Fibroblast of the aortic adventitia (primary cell): ENCODE data around the gene CSF3. TPM values are rescaled to one million over a fixed set of nuclear protein-coding genes. Genes with fewer than 3 reads are reported as not detected.

Source experiments
- DNase-seq: peaks from one replicate; pipeline ENCODE4 v3.0.0-alpha.2; 2010; ENCODE audit warnings: low read depth
- H3K4me3 ChIP-seq: 2 replicates; pipeline ENCODE4 v1.5.1; 2011; ENCODE audit warnings: low read depth, mild to moderate bottlenecking, control low read depth, low read length, moderate library complexity
- CTCF ChIP-seq: IDR thresholded peaks from 2 replicates; pipeline ENCODE4 v1.5.1; 2011; ENCODE audit warnings: mild to moderate bottlenecking, low read length, control low read depth, inconsistent platforms; ENCODE audit not compliant: insufficient read depth
- total RNA-seq: library from RNA; depleted of rRNA; stranded (reverse); fragments of >200 nt; gene quantifications from 2 replicates; pipeline ENCODE4 v1.2.3, GENCODE V29; 2012; ENCODE audit warnings: low replicate concordance

Gene CSF3, protein sequence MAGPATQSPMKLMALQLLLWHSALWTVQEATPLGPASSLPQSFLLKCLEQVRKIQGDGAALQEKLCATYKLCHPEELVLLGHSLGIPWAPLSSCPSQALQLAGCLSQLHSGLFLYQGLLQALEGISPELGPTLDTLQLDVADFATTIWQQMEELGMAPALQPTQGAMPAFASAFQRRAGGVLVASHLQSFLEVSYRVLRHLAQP
- 0.25 TPM in 1 of 2 replicates, not detected in the other for total RNA-seq

DNA sequence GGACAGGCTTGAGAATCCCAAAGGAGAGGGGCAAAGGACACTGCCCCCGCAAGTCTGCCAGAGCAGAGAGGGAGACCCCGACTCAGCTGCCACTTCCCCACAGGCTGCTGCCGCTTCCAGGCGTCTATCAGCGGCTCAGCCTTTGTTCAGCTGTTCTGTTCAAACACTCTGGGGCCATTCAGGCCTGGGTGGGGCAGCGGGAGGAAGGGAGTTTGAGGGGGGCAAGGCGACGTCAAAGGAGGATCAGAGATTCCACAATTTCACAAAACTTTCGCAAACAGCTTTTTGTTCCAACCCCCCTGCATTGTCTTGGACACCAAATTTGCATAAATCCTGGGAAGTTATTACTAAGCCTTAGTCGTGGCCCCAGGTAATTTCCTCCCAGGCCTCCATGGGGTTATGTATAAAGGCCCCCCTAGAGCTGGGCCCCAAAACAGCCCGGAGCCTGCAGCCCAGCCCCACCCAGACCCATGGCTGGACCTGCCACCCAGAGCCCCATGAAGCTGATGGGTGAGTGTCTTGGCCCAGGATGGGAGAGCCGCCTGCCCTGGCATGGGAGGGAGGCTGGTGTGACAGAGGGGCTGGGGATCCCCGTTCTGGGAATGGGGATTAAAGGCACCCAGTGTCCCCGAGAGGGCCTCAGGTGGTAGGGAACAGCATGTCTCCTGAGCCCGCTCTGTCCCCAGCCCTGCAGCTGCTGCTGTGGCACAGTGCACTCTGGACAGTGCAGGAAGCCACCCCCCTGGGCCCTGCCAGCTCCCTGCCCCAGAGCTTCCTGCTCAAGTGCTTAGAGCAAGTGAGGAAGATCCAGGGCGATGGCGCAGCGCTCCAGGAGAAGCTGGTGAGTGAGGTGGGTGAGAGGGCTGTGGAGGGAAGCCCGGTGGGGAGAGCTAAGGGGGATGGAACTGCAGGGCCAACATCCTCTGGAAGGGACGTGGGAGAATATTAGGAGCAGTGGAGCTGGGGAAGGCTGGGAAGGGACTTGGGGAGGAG, at the start of gene CSF3:
Gene CSF3, plus strand, starts transcription at position 436 of the 993 bp plus-strand sequence. Its CDS starts 35 bp downstream, at position 471.
- no peak within 1 kb of the TSS for H3K4me3 ChIP-seq
- TF ChIP-seq CTCF = no peak
- peak; percentile 37 for DNase-seq

DNA sequence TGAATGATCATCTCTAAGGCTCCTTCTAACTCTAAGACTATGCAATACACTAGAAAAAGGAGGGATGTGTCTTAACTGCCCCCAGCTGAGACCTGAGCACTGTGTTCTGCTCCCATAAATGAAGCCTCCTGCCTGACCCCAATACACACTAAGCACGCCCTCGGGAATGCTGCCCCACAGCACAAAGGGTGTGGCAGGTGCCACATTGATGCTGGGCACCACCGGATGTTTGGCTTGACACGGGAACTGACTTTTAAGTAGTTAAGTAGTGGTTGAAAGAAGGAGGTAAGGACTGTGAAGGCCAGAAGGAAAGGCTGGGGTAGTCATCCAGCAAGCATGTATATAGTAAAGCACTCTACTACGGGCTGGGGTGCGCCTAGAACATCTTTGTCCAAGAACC, 48.5 kb upstream of the CSF3 start:
- no peak for DNase-seq
- TF ChIP-seq CTCF = no peak
- no peak overlapping the region for H3K4me3 ChIP-seq

DNA sequence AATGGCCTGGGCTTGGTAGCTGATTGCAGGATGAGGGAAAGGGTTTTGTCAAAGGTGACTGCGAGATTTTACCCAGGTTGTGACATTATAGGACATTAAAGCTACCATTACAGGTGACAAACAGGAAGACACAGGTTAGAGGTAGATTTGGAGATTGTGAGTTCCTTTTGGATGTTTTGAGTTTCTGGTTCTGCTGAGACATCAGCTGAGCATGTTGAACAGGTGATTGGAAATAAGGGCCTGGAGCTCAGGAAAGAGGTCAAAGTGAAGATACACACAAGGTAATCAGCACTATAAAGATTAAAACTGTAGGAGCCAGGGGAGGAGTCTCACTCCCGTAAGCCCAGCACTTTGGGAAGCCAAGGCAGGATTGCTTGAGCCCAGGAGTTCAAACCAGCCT, 46.5 kb upstream of the CSF3 start:
- no peak for TF ChIP-seq CTCF
- no peak overlapping the region for H3K4me3 ChIP-seq

GRCh38 chr17:39969375-39969774, 45.9 kb upstream of the CSF3 start:
- no peak for DNase-seq
- no peak for TF ChIP-seq CTCF
- H3K4me3 ChIP-seq = no peak overlapping the region

More for the DNA sequence above, 46.5 kb upstream of the CSF3 start:
- no peak for DNase-seq

DNA sequence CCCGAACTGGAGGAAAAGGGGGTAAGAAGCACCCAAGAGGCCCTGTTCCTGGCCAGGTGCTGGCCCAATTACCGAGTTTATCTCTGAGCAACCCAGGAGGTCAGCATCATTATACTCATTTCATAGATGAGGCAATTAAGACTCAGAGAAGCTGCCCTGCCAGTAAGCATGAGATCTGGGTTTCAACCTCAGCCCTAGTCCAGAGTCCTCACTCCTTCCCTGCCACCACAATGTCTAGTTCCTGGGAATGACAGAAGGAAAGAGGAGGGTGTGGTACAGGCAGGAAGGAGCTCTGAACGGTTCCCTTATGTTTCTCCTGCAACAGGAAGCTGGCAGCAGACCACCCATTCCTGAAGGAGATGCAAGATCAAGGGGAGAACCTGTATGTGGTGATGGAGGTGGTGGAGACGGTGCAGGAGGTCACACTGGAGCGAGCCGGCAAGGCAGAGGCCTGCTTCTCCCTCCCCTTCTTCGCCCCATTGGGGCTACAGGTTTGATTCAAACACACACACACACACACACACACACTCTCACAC, 45.0 kb upstream of the CSF3 start:
- no peak for TF ChIP-seq CTCF

GRCh38 chr17:39971076-39971603, 44.1 kb upstream of the CSF3 start:
- no peak for TF ChIP-seq CTCF
- DNase-seq = no peak
- H3K4me3 ChIP-seq = no peak overlapping the region

More for the DNA sequence above, 45.0 kb upstream of the CSF3 start:
- no peak for DNase-seq
- no peak overlapping the region for H3K4me3 ChIP-seq
